ENCODE data around the gene GBP2. TPM values are rescaled to one million over a fixed set of nuclear protein-coding genes. Genes with fewer than 3 reads are reported as not detected.

Gene GBP2
- total RNA-seq, 2 experiments from 2014 or later = 87.6 to 91.8 TPM

DNA sequence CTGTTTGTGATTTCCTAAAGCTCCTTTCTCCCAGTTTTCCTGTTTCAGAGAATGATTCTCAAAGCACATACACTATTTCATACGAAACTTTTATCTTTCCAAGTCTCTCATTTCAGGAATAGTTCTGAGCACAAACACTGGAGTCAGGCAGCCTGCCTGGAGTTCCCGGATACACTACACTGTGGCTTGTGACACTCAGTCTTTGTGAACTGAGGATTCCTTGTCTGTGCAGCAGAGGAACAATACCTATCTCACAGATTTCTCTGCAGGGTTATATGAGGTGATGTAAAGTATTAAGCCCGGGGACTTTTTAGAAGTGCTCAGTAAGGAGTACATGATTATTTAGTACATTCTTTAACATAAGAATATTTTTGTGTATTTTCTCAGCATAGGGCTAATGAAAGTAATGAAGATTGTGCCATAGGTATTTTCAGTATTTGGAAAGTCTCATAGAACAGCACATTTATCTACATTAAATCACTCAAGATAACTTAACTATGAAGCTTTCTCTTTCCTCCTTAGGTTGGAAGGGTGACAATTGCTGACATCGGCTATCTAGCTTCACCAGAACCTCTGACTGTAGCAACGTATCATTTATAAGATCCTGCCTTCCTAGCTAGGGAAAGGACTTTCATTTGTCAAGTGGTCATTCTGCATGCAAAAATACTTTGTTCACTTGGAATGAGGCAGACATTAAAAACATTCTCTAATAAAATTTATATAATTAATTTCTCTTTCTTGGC, 12.9 kb downstream of the GBP2 start:
- H3K4me1 Mint-ChIP-seq (ENCODE audit: low read depth) = peaks cover 24% of the 10 kb centered on the region
- H3K9me3 Mint-ChIP-seq = no peaks in the 10 kb centered on the region
- H3K27me3 ChIP-seq (ENCODE audit: control insufficient read depth in 1 of 2, insufficient read depth in 2 of 2, low read length in 2 of 2) = no peaks in the 10 kb centered on the region
- peaks cover 4% of the 10 kb centered on the region for H3K4me1 ChIP-seq (ENCODE audit: insufficient read depth, low read length)
- H3K27ac ChIP-seq (ENCODE audit: low read depth in 1 of 2, low read length in 2 of 2) = no peak overlapping the region
- peaks cover 99% of the 10 kb centered on the region for H3K36me3 ChIP-seq (ENCODE audit: insufficient read depth, low read length)
- ChIA-PET POLR2A (interaction anchor here (1.0 kb wide), 1 partner anchor 9 kb away, joined by 3 read pairs; no protein-coding TSS in a partner anchor), CTCF (interaction anchor here (0.7 kb wide), 1 partner anchor 18 kb away, joined by 3 read pairs; no protein-coding TSS in a partner anchor)
- H3K9me3 ChIP-seq (ENCODE audit: control insufficient read depth in 1 of 2, insufficient read depth in 1 of 2, low read length in 2 of 2) = no peaks in the 10 kb centered on the region
- TF ChIP-seq CTCF (IDR thresholded peaks at IDR 0.05) = no peak
- peaks cover 74% of the 10 kb centered on the region for H3K36me3 Mint-ChIP-seq (ENCODE audit: low read depth)
- H3K4me3 Mint-ChIP-seq = no peak overlapping the region
- intact Hi-C loops (cut with DNase I, micrococcal nuclease) = no loop called here
- no peaks in the 10 kb centered on the region for H3K27me3 Mint-ChIP-seq
- H3K4me3 ChIP-seq (ENCODE audit: low read length) = no peak overlapping the region
- ATAC-seq (ENCODE audit: poor library complexity) = no peak
- no peak overlapping the region for H3K27ac Mint-ChIP-seq
- no peak for DNase-seq

- Histone ChIP-seq H3K27ac (ENCODE audit: low read depth in 1 of 2, low read length in 2 of 2) (no peak overlapping the region), H3K4me3 (ENCODE audit: low read length) (no peak overlapping the region), H3K4me1 (ENCODE audit: insufficient read depth, low read length) (no peaks in the 10 kb centered on the region), H3K27me3 (ENCODE audit: control insufficient read depth in 1 of 2, insufficient read depth in 2 of 2, low read length in 2 of 2) (no peaks in the 10 kb centered on the region), H3K36me3 (ENCODE audit: insufficient read depth, low read length) (peaks cover 55% of the 10 kb centered on the region), H3K9me3 (ENCODE audit: control insufficient read depth in 1 of 2, insufficient read depth in 1 of 2, low read length in 2 of 2) (peaks cover 0 to 4% of the 10 kb centered on the region in 2 experiments)
- Mint-ChIP-seq H3K4me1 (ENCODE audit: low read depth) (no peaks in the 10 kb centered on the region), H3K36me3 (ENCODE audit: low read depth) (peaks cover 62% of the 10 kb centered on the region), H3K4me3 (no peak overlapping the region), H3K27ac (no peak overlapping the region), H3K27me3 (no peaks in the 10 kb centered on the region), H3K9me3 (no peaks in the 10 kb centered on the region)
- ChIA-PET CTCF (interaction anchor here (1.5 kb wide), 1 partner anchor 19 kb away, joined by 3 read pairs; no protein-coding TSS in a partner anchor), POLR2A (no interaction called here)
- DNase-seq (peak in 1 of 14 experiments; percentile 14), ATAC-seq (ENCODE audit: poor library complexity) (no peak)
- intact Hi-C loops (cut with DNase I, micrococcal nuclease) = no loop called here
- no peak for TF ChIP-seq CTCF (IDR thresholded peaks at IDR 0.05)
Observed at GRCh38 chr1:89104687-89105086, 21.2 kb downstream of the GBP2 start.

DNA sequence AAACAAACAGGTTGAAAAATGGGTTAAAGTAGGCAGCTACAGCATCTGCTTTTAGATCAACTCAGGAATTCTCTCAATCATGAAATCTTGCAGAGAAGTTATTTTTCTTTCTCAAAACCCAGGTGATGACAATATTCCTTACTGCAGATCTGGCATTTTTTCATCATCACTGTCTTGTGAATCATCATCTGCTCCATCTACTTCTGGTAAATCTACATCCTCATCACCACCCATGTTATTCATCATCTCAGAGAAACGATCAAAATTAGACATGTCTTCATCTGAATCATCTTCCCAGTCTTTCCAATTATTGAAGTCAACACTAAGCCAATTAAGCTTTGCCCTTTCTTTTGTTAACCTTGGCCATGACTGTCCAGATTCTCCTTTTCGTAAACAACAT, 21.8 kb downstream of the GBP2 start:
- H3K27ac Mint-ChIP-seq = no peak overlapping the region
- ChIA-PET CTCF (interaction anchor here (1.5 kb wide), 1 partner anchor 18 kb away, joined by 3 read pairs; no protein-coding TSS in a partner anchor), POLR2A (no interaction called here)
- H3K4me3 Mint-ChIP-seq = no peak overlapping the region
- H3K27ac ChIP-seq (ENCODE audit: low read depth in 1 of 2, low read length in 2 of 2) = no peak overlapping the region
- H3K9me3 Mint-ChIP-seq = no peaks in the 10 kb centered on the region
- no peaks in the 10 kb centered on the region for H3K4me1 Mint-ChIP-seq (ENCODE audit: low read depth)
- no peak for DNase-seq
- TF ChIP-seq CTCF (IDR thresholded peaks at IDR 0.05) = no peak
- H3K9me3 ChIP-seq (ENCODE audit: control insufficient read depth in 1 of 2, insufficient read depth in 1 of 2, low read length in 2 of 2) = peaks cover 0 to 4% of the 10 kb centered on the region in 2 experiments
- intact Hi-C loops (cut with DNase I, micrococcal nuclease) = no loop called here
- H3K36me3 ChIP-seq (ENCODE audit: insufficient read depth, low read length) = peaks cover 49% of the 10 kb centered on the region
- no peak for ATAC-seq (ENCODE audit: poor library complexity)
- H3K4me1 ChIP-seq (ENCODE audit: insufficient read depth, low read length) = no peaks in the 10 kb centered on the region
- peaks cover 57% of the 10 kb centered on the region for H3K36me3 Mint-ChIP-seq (ENCODE audit: low read depth)
- H3K4me3 ChIP-seq (ENCODE audit: low read length) = no peak overlapping the region
- no peaks in the 10 kb centered on the region for H3K27me3 ChIP-seq (ENCODE audit: control insufficient read depth in 1 of 2, insufficient read depth in 2 of 2, low read length in 2 of 2)
- no peaks in the 10 kb centered on the region for H3K27me3 Mint-ChIP-seq
